Fibroblast of pulmonary artery (primary cell): ENCODE measurements around the gene SORBS2.
A peak's percentile ranks its signal among the peaks of the same experiment; 100 is the strongest.

Source experiments
- DNase-seq: peaks from one replicate; pipeline ENCODE4 v3.0.0-alpha.2; 2010; ENCODE audit warnings: low read depth
- H3K4me3 ChIP-seq: replicated peaks from 2 replicates; pipeline ENCODE4 v1.5.1; 2011; ENCODE audit warnings: low read depth, mild to moderate bottlenecking, control low read depth, low read length, moderate library complexity
- TF ChIP-seq, protein P1 (sequence below): IDR thresholded peaks from 2 replicates; pipeline ENCODE4 v1.5.1; 2011; ENCODE audit warnings: mild to moderate bottlenecking, control low read depth, low read length, inconsistent platforms; ENCODE audit errors: missing control alignments

Gene SORBS2

DNA sequence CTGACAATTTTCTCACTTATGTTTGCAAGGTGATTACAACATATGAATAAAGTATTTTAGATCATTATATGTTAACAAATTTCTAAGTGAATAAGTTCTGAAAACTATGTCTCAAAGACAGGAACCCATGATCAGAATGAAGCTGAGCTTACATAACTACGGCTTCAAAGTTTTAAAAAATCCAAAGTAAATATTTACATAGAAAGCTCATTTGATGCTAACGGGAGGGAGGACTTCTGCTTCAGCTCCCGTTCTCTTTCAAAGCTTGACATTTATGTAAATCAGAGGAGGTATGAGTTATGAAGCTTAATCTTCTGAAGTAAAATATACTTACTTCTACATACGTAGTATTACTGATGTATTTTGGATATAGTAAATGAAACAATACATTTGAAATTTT, 203.8 kb downstream of the SORBS2 start:
- no peak for DNase-seq
- no peak overlapping the region for H3K4me3 ChIP-seq
- TF ChIP-seq, protein P1, sequence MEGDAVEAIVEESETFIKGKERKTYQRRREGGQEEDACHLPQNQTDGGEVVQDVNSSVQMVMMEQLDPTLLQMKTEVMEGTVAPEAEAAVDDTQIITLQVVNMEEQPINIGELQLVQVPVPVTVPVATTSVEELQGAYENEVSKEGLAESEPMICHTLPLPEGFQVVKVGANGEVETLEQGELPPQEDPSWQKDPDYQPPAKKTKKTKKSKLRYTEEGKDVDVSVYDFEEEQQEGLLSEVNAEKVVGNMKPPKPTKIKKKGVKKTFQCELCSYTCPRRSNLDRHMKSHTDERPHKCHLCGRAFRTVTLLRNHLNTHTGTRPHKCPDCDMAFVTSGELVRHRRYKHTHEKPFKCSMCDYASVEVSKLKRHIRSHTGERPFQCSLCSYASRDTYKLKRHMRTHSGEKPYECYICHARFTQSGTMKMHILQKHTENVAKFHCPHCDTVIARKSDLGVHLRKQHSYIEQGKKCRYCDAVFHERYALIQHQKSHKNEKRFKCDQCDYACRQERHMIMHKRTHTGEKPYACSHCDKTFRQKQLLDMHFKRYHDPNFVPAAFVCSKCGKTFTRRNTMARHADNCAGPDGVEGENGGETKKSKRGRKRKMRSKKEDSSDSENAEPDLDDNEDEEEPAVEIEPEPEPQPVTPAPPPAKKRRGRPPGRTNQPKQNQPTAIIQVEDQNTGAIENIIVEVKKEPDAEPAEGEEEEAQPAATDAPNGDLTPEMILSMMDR, result no peak

- TF ChIP-seq, protein P1, result no peak
- DNase-seq, result no peak
- H3K4me3 ChIP-seq, result no peak overlapping the region
Measured at GRCh38 chr4:185602397-185602796, 209.6 kb downstream of the SORBS2 start.

GRCh38 chr4:185600801-185601434, 211.1 kb downstream of the SORBS2 start:
- no peak for DNase-seq
- H3K4me3 ChIP-seq, result no peak overlapping the region
- TF ChIP-seq, protein P1, result no peak

GRCh38 chr4:185599553-185600243, 212.3 kb downstream of the SORBS2 start:
- DNase-seq, result peak; percentile 29
- TF ChIP-seq, protein P1, result no peak
- H3K4me3 ChIP-seq, result no peak overlapping the region

- DNase-seq, result peak; percentile 33
- H3K4me3 ChIP-seq, result no peak overlapping the region
- TF ChIP-seq, protein P1, result no peak
Measured at GRCh38 chr4:185598846-185599552, 213.0 kb downstream of the SORBS2 start.

DNA sequence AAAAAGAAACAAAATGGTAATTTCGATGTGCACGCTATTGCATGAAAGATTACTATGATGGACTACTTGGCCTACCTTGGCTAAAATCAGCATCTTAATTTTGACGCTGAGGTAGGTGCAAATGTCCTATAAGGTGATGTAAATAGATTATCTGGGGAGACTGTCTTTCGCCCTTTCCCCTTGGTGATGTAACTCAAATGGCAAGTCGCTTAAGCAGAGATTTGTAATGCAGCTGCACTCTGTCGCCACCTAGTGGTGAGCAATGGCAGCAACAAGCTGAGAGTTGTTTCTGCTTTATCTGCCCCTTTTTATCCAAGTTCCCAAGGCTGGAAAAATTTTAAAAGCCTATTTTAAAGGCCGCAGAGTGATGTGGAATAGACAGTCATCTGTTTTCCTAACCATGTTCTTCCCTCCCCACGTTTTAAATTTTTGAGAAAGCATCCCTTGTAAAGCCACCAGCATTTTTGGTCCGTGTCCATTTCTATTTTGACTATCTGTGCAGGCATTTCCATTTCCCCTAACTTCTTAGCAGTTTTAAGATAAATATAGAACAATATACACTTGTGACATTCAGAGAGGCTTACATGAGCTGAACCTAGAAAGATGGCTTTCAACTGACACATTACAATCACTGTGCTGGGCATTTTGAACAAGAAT, 214.3 kb downstream of the SORBS2 start:
- H3K4me3 ChIP-seq, result no peak overlapping the region
- peak; percentile 91 for DNase-seq
- TF ChIP-seq, protein P1, result peak; percentile 99
